Activated CD4-positive, alpha-beta T cell treated with anti-CD3 and anti-CD28 coated beads for 1 hour (primary cell): ENCODE measurements around the gene TM9SF2.

Source experiments
- DNase-seq: peaks from one replicate; pipeline ENCODE4 v3.0.0-alpha.2; 2020

The TM9SF2 gene

GRCh38 chr13:99495466-99496183, 5.6 kb upstream of the TM9SF2 start:
- no peak for DNase-seq

GRCh38 chr13:99496184-99497142, 4.8 kb upstream of the TM9SF2 start:
- peak; percentile 57 for DNase-seq

- peak; percentile 91 for DNase-seq
These were observed 2.8 kb upstream of the TM9SF2 start for GRCh38 chr13:99498171-99499161.

- no peak for DNase-seq
These were observed 461 bp upstream of the TM9SF2 start for GRCh38 chr13:99500839-99501183.

- peak; percentile 19 for DNase-seq
These were observed 603 bp downstream of the TM9SF2 start for GRCh38 chr13:99501848-99502301.

GRCh38 chr13:99505814-99506269, 4.6 kb downstream of the TM9SF2 start:
- no peak for DNase-seq

- no peak for DNase-seq
These were observed 5.4 kb downstream of the TM9SF2 start for GRCh38 chr13:99506634-99507033.

- no peak for DNase-seq
These were observed 5.8 kb downstream of the TM9SF2 start for GRCh38 chr13:99507054-99507453.

- DNase-seq, result no peak
These were observed 6.3 kb downstream of the TM9SF2 start for GRCh38 chr13:99507551-99507950.

- DNase-seq, result no peak
These were observed 6.7 kb downstream of the TM9SF2 start for GRCh38 chr13:99507986-99508385.

GRCh38 chr13:99509479-99509878, 8.2 kb downstream of the TM9SF2 start:
- DNase-seq, result no peak

GRCh38 chr13:99514801-99515200, 13.5 kb downstream of the TM9SF2 start:
- DNase-seq, result no peak

GRCh38 chr13:99516153-99516929, 15.1 kb downstream of the TM9SF2 start:
- no peak for DNase-seq

GRCh38 chr13:99517577-99517976, 16.3 kb downstream of the TM9SF2 start:
- DNase-seq, result no peak

- no peak for DNase-seq
These were observed 16.7 kb downstream of the TM9SF2 start for GRCh38 chr13:99517984-99518383.

GRCh38 chr13:99522298-99522697, 21.0 kb downstream of the TM9SF2 start:
- no peak for DNase-seq

- no peak for DNase-seq
These were observed 22.6 kb downstream of the TM9SF2 start for GRCh38 chr13:99523838-99524237.

GRCh38 chr13:99525967-99526366, 24.7 kb downstream of the TM9SF2 start:
- DNase-seq, result no peak

- no peak for DNase-seq
These were observed 25.3 kb downstream of the TM9SF2 start for GRCh38 chr13:99526549-99526948.

- DNase-seq, result no peak
These were observed 26.0 kb downstream of the TM9SF2 start for GRCh38 chr13:99527301-99527700.

GRCh38 chr13:99528547-99528946, 27.3 kb downstream of the TM9SF2 start:
- no peak for DNase-seq

- no peak for DNase-seq
These were observed 34.8 kb downstream of the TM9SF2 start for GRCh38 chr13:99536023-99536422.
